HepG2 (cell line): Measurements from ENCODE around the gene CCS. TPM values are rescaled to one million over a fixed set of nuclear protein-coding genes. Genes with fewer than 3 reads are reported as not detected.

ENCODE experiments used
- ATAC-seq: fragments of 200-7000 bp; cut with Tn5 transposase; 3 replicates; pipeline ENCODE4 v1.9.1; 2020; ENCODE audit warnings: mild to moderate bottlenecking, moderate library complexity
- BruUV-seq: library from RNA; stranded (reverse); fragments of 400-500 nt; replicated peaks from 2 replicates; lab custom pipeline; 2021; lab: Mats Ljungman, UMichigan
- CTCF ChIA-PET: fragments of 300-600 bp; formaldehyde crosslinking; extraction: SDS; loops from one replicate; lab custom pipeline; 2021; ENCODE audit warnings: low total read pairs, inconsistent platforms, low intra/inter-chr PET ratio; lab: Yijun Ruan, JAX
- POLR2A ChIA-PET: fragments of 350-600 bp; sonication (Branson Sonifier 250); formaldehyde crosslinking; loops from one replicate; lab custom pipeline; 2020; ENCODE audit warnings: antibody characterized with exemption, inconsistent platforms; lab: Yijun Ruan, JAX
- DNase-seq: peaks from one replicate; pipeline ENCODE4 v3.0.0-alpha.2; 2015; ENCODE audit warnings: low spot score
- FAIRE-seq: peaks from 3 replicates; lab custom pipeline; 2011; peaks lifted over from hg19 to GRCh38; lab: Jason Lieb, UNC
- H2AFZ ChIP-seq: one replicate; pipeline ENCODE4 v1.6.1; 2011; ENCODE audit warnings: low read length, inconsistent platforms
- H3K27ac ChIP-seq: fragments of 300-600 bp; 3 replicates; pipeline ENCODE4 v1.8.0; 2011; ENCODE audit warnings: mixed run types, mild to moderate bottlenecking, mixed read lengths, low read length, inconsistent platforms; ENCODE audit not compliant: insufficient read depth; ENCODE audit errors: extremely low read length
- H3K27me3 ChIP-seq, 2 experiments: fragments of 200-600 bp in 1 of 2; 2 replicates in 1 of 2; 3 replicates in 1 of 2; pipeline versions ENCODE4 v1.6.0 to v1.8.0; 2011; ENCODE audit warnings: low read length in 2 of 2, mild to moderate bottlenecking in 2 of 2, moderate library complexity in 2 of 2, inconsistent platforms in 1 of 2; ENCODE audit not compliant: insufficient read depth in 2 of 2, control insufficient read depth in 1 of 2
- H3K36me3 ChIP-seq, 2 experiments: fragments of 200-600 bp in 1 of 2; replicated peaks in 1 of 2; 2 replicates in 1 of 2; 3 replicates in 1 of 2; pipeline versions ENCODE4 v1.5.1 to v1.8.0; 2011; ENCODE audit warnings: low read length in 2 of 2, inconsistent platforms in 1 of 2; ENCODE audit not compliant: insufficient read depth in 2 of 2, control insufficient read depth in 1 of 2
- H3K4me1 ChIP-seq: 2 replicates; pipeline ENCODE4 v1.5.1; 2012; ENCODE audit warnings: low read length, inconsistent platforms; ENCODE audit not compliant: insufficient read depth
- H3K4me2 ChIP-seq: 2 replicates; pipeline ENCODE4 v1.6.0; 2011; ENCODE audit warnings: low read depth, low read length, inconsistent platforms
- H3K4me3 ChIP-seq, 3 experiments: fragments of 200-600 bp in 1 of 3; sonication (generic), shearing (Covaris generic) in 1 of 3; replicated peaks in 1 of 3; 2 replicates each; pipeline ENCODE4 v1.5.1; 2011 to 2016; ENCODE audit warnings: low read length in 3 of 3, inconsistent platforms in 2 of 3, low read depth in 2 of 3, mild to moderate bottlenecking in 2 of 3, control low read depth in 1 of 3, mixed read lengths in 1 of 3; ENCODE audit not compliant: insufficient read depth in 1 of 3
- H3K79me2 ChIP-seq: one replicate; pipeline ENCODE4 v1.6.1; 2011; ENCODE audit warnings: low read length, inconsistent platforms; ENCODE audit not compliant: insufficient read depth
- H3K9ac ChIP-seq: 2 replicates; pipeline ENCODE4 v1.6.0; 2011; ENCODE audit warnings: mild to moderate bottlenecking, low read depth, low read length, inconsistent platforms; ENCODE audit not compliant: insufficient read depth
- H3K9me3 ChIP-seq: 2 replicates; pipeline ENCODE4 v1.5.1; 2012; ENCODE audit warnings: mild to moderate bottlenecking, low read length
- H4K20me1 ChIP-seq: 2 replicates; pipeline ENCODE4 v1.6.0; 2011; ENCODE audit warnings: inconsistent platforms, mild to moderate bottlenecking, low read length, moderate library complexity; ENCODE audit not compliant: insufficient read depth
- GABPB1 ChIP-seq: IDR thresholded peaks from 2 replicates; pipeline ENCODE4 v1.6.1; 2016; ENCODE audit warnings: mild to moderate bottlenecking, missing genetic modification reagents, moderate library complexity, missing compliant biosample characterization
- HOXA9 ChIP-seq: sonication (generic); formaldehyde crosslinking; IDR thresholded peaks from 2 replicates; pipeline ENCODE4 v1.8.1; 2022; ENCODE audit warnings: missing genetic modification reagents, mild to moderate bottlenecking, moderate library complexity, borderline replicate concordance
- KLF13 ChIP-seq: sonication (generic); formaldehyde crosslinking; IDR thresholded peaks from 2 replicates; pipeline ENCODE4 v1.4.0; 2020; ENCODE audit warnings: mild to moderate bottlenecking, missing genetic modification reagents
- MYNN ChIP-seq: sonication (generic); formaldehyde crosslinking; IDR thresholded peaks from 2 replicates; pipeline ENCODE4 v1.4.0; 2020; ENCODE audit warnings: mild to moderate bottlenecking, low read depth, missing genetic modification reagents
- THAP9 ChIP-seq: sonication (generic); formaldehyde crosslinking; IDR thresholded peaks from 2 replicates; pipeline ENCODE4; 2020; ENCODE audit warnings: missing genetic modification reagents, mild to moderate bottlenecking, borderline replicate concordance
- ZNF331 ChIP-seq: sonication (generic); formaldehyde crosslinking; IDR thresholded peaks from 2 replicates; pipeline ENCODE4 v1.4.0; 2020; ENCODE audit warnings: missing genetic modification reagents
- ZNF740 ChIP-seq: sonication (generic); formaldehyde crosslinking; IDR thresholded peaks from 2 replicates; pipeline ENCODE4 v1.4.0; 2020; ENCODE audit warnings: missing genetic modification reagents
- ZNF841 ChIP-seq: sonication (generic); formaldehyde crosslinking; IDR thresholded peaks from 2 replicates; pipeline ENCODE4 v1.8.1; 2023; ENCODE audit warnings: missing genetic modification reagents, borderline replicate concordance
- whole genome bisulfite sequencing: methylation state at CpG from one replicate; pipeline ENCODE4 v1.1.6; 2017; ENCODE audit warnings: low lambda C conversion rate; 5-methylcytosine and 5-hydroxymethylcytosine counted together
- in situ Hi-C: cut with HindIII; loops from 2 replicates; pipeline ENCODE4 v1.10.0; 2017; ENCODE audit warnings: low pct_unique_long_range_greater_than_20kb; ENCODE audit not compliant: extremely low pct_ligation_motif_present
- intact Hi-C: fragments of 100-400 bp; cut with micrococcal nuclease; formaldehyde crosslinking; loops from one replicate; pipeline ENCODE4 v1.10.0; 2022; ENCODE audit not compliant: unreplicated experiment
- polyA plus RNA-seq, 8 experiments: library from polyadenylated mRNA; depleted of rRNA in 3 of 8; stranded (reverse) in 7 of 8; unstranded in 1 of 8; fragments of >200 nt; fragmentation: Illumina TruSeq in 4 of 8; extraction: Trizol in 4 of 8; gene quantifications; 2 replicates each; pipeline versions ENCODE4 v1.2.1 to v1.2.3, GENCODE V29; 2011 to 2016; ENCODE audit warnings: low read depth in 4 of 8, missing spikeins in 1 of 8, mixed read lengths in 1 of 8; ENCODE audit not compliant: insufficient read depth in 1 of 8
- total RNA-seq, 5 experiments: library from RNA; depleted of rRNA; stranded (reverse); fragments of >200 nt; fragmentation: Illumina TruSeq; extraction: Trizol; gene quantifications; 2 replicates each; pipeline ENCODE4 v1.2.3, GENCODE V29; 2016; ENCODE audit warnings: low read depth in 1 of 5

The CCS gene
- total and polyA plus RNA-seq, 2 of the 13 experiments (the other 11 are each of a cell fraction or from before 2014, with no cell fraction given), result 25.4 to 44.6 TPM

- no peak for TF ChIP-seq GABPB1 (CRISPR knock-in tag)
- no peak for TF ChIP-seq ZNF331 (CRISPR knock-in tag)
- no peak for TF ChIP-seq HOXA9 (CRISPR knock-in tag)
- no peak for TF ChIP-seq ZNF841 (CRISPR knock-in tag)
- no peak for TF ChIP-seq KLF13 (CRISPR knock-in tag)
- TF ChIP-seq THAP9 (CRISPR knock-in tag), result no peak
- TF ChIP-seq MYNN (CRISPR knock-in tag), result no peak
- TF ChIP-seq ZNF740, result no peak
- TF ChIP-seq, all 625 proteins: peak for 0
- no TSS peak for BruUV-seq
Observed at GRCh38 chr11:66561178-66561974, 31.6 kb upstream of the CCS start.

More at GRCh38 chr11:66561178-66561974, 31.6 kb upstream of the CCS start:
- Histone ChIP-seq H4K20me1 (no peaks in the 10 kb centered on the region), H3K79me2 (no peaks in the 10 kb centered on the region), H3K9ac (no peak overlapping the region), H3K27ac (no peak overlapping the region), H3K4me3 (no peak overlapping the region), H3K4me2 (no peak overlapping the region), H3K4me1 (no peaks in the 10 kb centered on the region), H3K9me3 (no peaks in the 10 kb centered on the region), H3K27me3 (peaks cover 0 to 65% of the 10 kb centered on the region in 2 experiments; a peak in 4 of 5 replicates), H2AFZ (no peak overlapping the region), H3K36me3 (no peaks in the 10 kb centered on the region)
- WGBS, result 29% methylated on average over 4 of the region's 14 CpGs
- DNase-seq (no peak), FAIRE-seq (no peak), ATAC-seq (no peak)
- intact Hi-C loops, result no loop called here
- ChIA-PET CTCF (no interaction called here), POLR2A (interaction anchor here (1.0 to 1.5 kb wide), 3 partner anchors 31 to 117 kb away, joined by 3 to 4 read pairs (median 3); partner anchors contain the start of genes CCDC87, CCS, RBM14 and RBM4B)
- in situ Hi-C loops, result loop anchor here (25.0 kb wide), 1 partner anchor 276 kb away; the partner anchor contains the start of gene RCE1
